ENCODE results near the gene NFIB.

The NFIB gene

GRCh38 chr9:14238518-14238917 lies 75.4 kb downstream of the NFIB start:
- no peak overlapping the region for H4K8ac ChIP-seq (ENCODE audit: low read depth, low read length)
- no peaks in the 10 kb centered on the region for H3K36me3 ChIP-seq (ENCODE audit: control insufficient read depth, insufficient read depth, low read length)
- H3K79me1 ChIP-seq (ENCODE audit: low read length) = peaks cover 1% of the 10 kb centered on the region
- no peak overlapping the region for H3K4ac ChIP-seq (ENCODE audit: low read depth, low read length)
- no peak overlapping the region for H2BK15ac ChIP-seq (replicated peaks; ENCODE audit: low read depth)
- no CpG with 5 or more reads among the region's 4 CpGs for WGBS (ENCODE audit: extremely low coverage, insufficient coverage, low lambda C conversion rate)
- peak overlapping the region; percentile 75 for H3K27ac ChIP-seq (ENCODE audit: low read depth, low read length)
- H3K4me3 ChIP-seq (ENCODE audit: low read length) = no peak overlapping the region
- H2BK5ac ChIP-seq (ENCODE audit: low read length) = peak overlapping the region; percentile 52
- peak overlapping the region; percentile 24 for H3K18ac ChIP-seq (ENCODE audit: low read length)
- H2AK5ac ChIP-seq (ENCODE audit: low read length) = no peak overlapping the region
- peak; percentile 95 for DNase-seq
- no peaks in the 10 kb centered on the region for H3K79me2 ChIP-seq (ENCODE audit: control insufficient read depth, insufficient read depth, low read length)
- no peak overlapping the region for H3K4me2 ChIP-seq (ENCODE audit: low read length)
- H3K23ac ChIP-seq (ENCODE audit: low read length) = no peak overlapping the region
- peak overlapping the region; percentile 63 for H3K56ac ChIP-seq (ENCODE audit: low read length)
- no peak overlapping the region for H3K9ac ChIP-seq (ENCODE audit: low read length)
- peaks cover 19% of the 10 kb centered on the region for H3K4me1 ChIP-seq (ENCODE audit: control insufficient read depth, low read depth, low read length)
- no peaks in the 10 kb centered on the region for H3K27me3 ChIP-seq (ENCODE audit: insufficient read depth, low read length, poor library complexity)
- H4K5ac ChIP-seq (ENCODE audit: low read length) = no peak overlapping the region
- no peak overlapping the region for H2BK120ac ChIP-seq (ENCODE audit: low read depth, low read length)

- H3K4me2 ChIP-seq (ENCODE audit: low read length) = no peak overlapping the region
- H3K4me3 ChIP-seq (ENCODE audit: low read length) = no peak overlapping the region
- no peak overlapping the region for H3K4ac ChIP-seq (ENCODE audit: low read depth, low read length)
- H2AK5ac ChIP-seq (ENCODE audit: low read length) = peak overlapping the region; percentile 4
- H3K18ac ChIP-seq (ENCODE audit: low read length) = peak overlapping the region; percentile 24
- H3K23ac ChIP-seq (ENCODE audit: low read length) = no peak overlapping the region
- H3K56ac ChIP-seq (ENCODE audit: low read length) = peak overlapping the region; percentile 63
- no peak overlapping the region for H4K8ac ChIP-seq (ENCODE audit: low read depth, low read length)
- peak overlapping the region; percentile 52 for H2BK5ac ChIP-seq (ENCODE audit: low read length)
- H3K27ac ChIP-seq (ENCODE audit: low read depth, low read length) = peak overlapping the region; percentile 75
- H3K79me2 ChIP-seq (ENCODE audit: control insufficient read depth, insufficient read depth, low read length) = no peaks in the 10 kb centered on the region
- peaks cover 1% of the 10 kb centered on the region for H3K79me1 ChIP-seq (ENCODE audit: low read length)
- no CpG with 5 or more reads among the region's 3 CpGs for WGBS (ENCODE audit: extremely low coverage, insufficient coverage, low lambda C conversion rate)
- no peak overlapping the region for H2BK120ac ChIP-seq (ENCODE audit: low read depth, low read length)
- H3K4me1 ChIP-seq (ENCODE audit: control insufficient read depth, low read depth, low read length) = peaks cover 19% of the 10 kb centered on the region
- no peaks in the 10 kb centered on the region for H3K36me3 ChIP-seq (ENCODE audit: control insufficient read depth, insufficient read depth, low read length)
- H2BK15ac ChIP-seq (replicated peaks; ENCODE audit: low read depth) = no peak overlapping the region
- H4K5ac ChIP-seq (ENCODE audit: low read length) = no peak overlapping the region
- peak; percentile 93 for DNase-seq
- peak overlapping the region; percentile 9 for H3K9ac ChIP-seq (ENCODE audit: low read length)
- no peaks in the 10 kb centered on the region for H3K27me3 ChIP-seq (ENCODE audit: insufficient read depth, low read length, poor library complexity)
Measured at GRCh38 chr9:14238079-14238478, 75.9 kb downstream of the NFIB start.

- Histone ChIP-seq H3K18ac (ENCODE audit: low read length) (no peak overlapping the region), H2BK5ac (ENCODE audit: low read length) (peak overlapping the region; percentile 76), H3K79me1 (ENCODE audit: low read length) (peaks cover 1% of the 10 kb centered on the region), H3K23ac (ENCODE audit: low read length) (no peak overlapping the region), H3K4me3 (ENCODE audit: low read length) (no peak overlapping the region), H3K4me1 (ENCODE audit: control insufficient read depth, low read depth, low read length) (peaks cover 19% of the 10 kb centered on the region), H3K4ac (ENCODE audit: low read depth, low read length) (no peak overlapping the region), H2BK120ac (ENCODE audit: low read depth, low read length) (peak overlapping the region; percentile 36), H3K27ac (ENCODE audit: low read depth, low read length) (no peak overlapping the region), H3K79me2 (ENCODE audit: control insufficient read depth, insufficient read depth, low read length) (no peaks in the 10 kb centered on the region), H4K8ac (ENCODE audit: low read depth, low read length) (no peak overlapping the region), H3K56ac (ENCODE audit: low read length) (peak overlapping the region; percentile 51), H4K5ac (ENCODE audit: low read length) (no peak overlapping the region), H3K9ac (ENCODE audit: low read length) (no peak overlapping the region), H3K4me2 (ENCODE audit: low read length) (no peak overlapping the region), H2AK5ac (ENCODE audit: low read length) (peak overlapping the region; percentile 70), H2BK15ac (replicated peaks; ENCODE audit: low read depth) (peak overlapping the region; percentile 0), H3K27me3 (ENCODE audit: insufficient read depth, low read length, poor library complexity) (no peaks in the 10 kb centered on the region), H3K36me3 (ENCODE audit: control insufficient read depth, insufficient read depth, low read length) (no peaks in the 10 kb centered on the region)
- no peak for DNase-seq
- no CpG with 5 or more reads among the region's 1 CpG for WGBS (ENCODE audit: extremely low coverage, insufficient coverage, low lambda C conversion rate)
Measured at GRCh38 chr9:14236591-14236990, 77.3 kb downstream of the NFIB start.

GRCh38 chr9:14232111-14232510 lies 81.8 kb downstream of the NFIB start:
- Histone ChIP-seq H3K4me3 (ENCODE audit: low read length) (no peak overlapping the region), H3K56ac (ENCODE audit: low read length) (no peak overlapping the region), H3K4me1 (ENCODE audit: control insufficient read depth, low read depth, low read length) (peaks cover 11% of the 10 kb centered on the region), H3K9ac (ENCODE audit: low read length) (no peak overlapping the region), H3K79me2 (ENCODE audit: control insufficient read depth, insufficient read depth, low read length) (no peaks in the 10 kb centered on the region), H4K8ac (ENCODE audit: low read depth, low read length) (no peak overlapping the region), H3K27ac (ENCODE audit: low read depth, low read length) (no peak overlapping the region), H2BK15ac (replicated peaks; ENCODE audit: low read depth) (no peak overlapping the region), H3K36me3 (ENCODE audit: control insufficient read depth, insufficient read depth, low read length) (no peaks in the 10 kb centered on the region), H2BK120ac (ENCODE audit: low read depth, low read length) (no peak overlapping the region), H3K18ac (ENCODE audit: low read length) (no peak overlapping the region), H3K23ac (ENCODE audit: low read length) (no peak overlapping the region), H2AK5ac (ENCODE audit: low read length) (no peak overlapping the region), H3K79me1 (ENCODE audit: low read length) (no peaks in the 10 kb centered on the region), H3K27me3 (ENCODE audit: insufficient read depth, low read length, poor library complexity) (no peaks in the 10 kb centered on the region), H4K5ac (ENCODE audit: low read length) (no peak overlapping the region), H3K4ac (ENCODE audit: low read depth, low read length) (no peak overlapping the region), H3K4me2 (ENCODE audit: low read length) (no peak overlapping the region), H2BK5ac (ENCODE audit: low read length) (no peak overlapping the region)
- DNase-seq = no peak
- WGBS (ENCODE audit: extremely low coverage, insufficient coverage, low lambda C conversion rate) = 100% methylated on average over 2 of the region's 8 CpGs

GRCh38 chr9:14231196-14231990 lies 82.5 kb downstream of the NFIB start:
- H3K79me1 ChIP-seq (ENCODE audit: low read length) = no peaks in the 10 kb centered on the region
- no peak overlapping the region for H2BK120ac ChIP-seq (ENCODE audit: low read depth, low read length)
- no peak overlapping the region for H3K27ac ChIP-seq (ENCODE audit: low read depth, low read length)
- H3K4ac ChIP-seq (ENCODE audit: low read depth, low read length) = no peak overlapping the region
- H4K5ac ChIP-seq (ENCODE audit: low read length) = no peak overlapping the region
- no peaks in the 10 kb centered on the region for H3K36me3 ChIP-seq (ENCODE audit: control insufficient read depth, insufficient read depth, low read length)
- no peak overlapping the region for H4K8ac ChIP-seq (ENCODE audit: low read depth, low read length)
- no peaks in the 10 kb centered on the region for H3K27me3 ChIP-seq (ENCODE audit: insufficient read depth, low read length, poor library complexity)
- no peak overlapping the region for H2BK5ac ChIP-seq (ENCODE audit: low read length)
- no peaks in the 10 kb centered on the region for H3K79me2 ChIP-seq (ENCODE audit: control insufficient read depth, insufficient read depth, low read length)
- no peak overlapping the region for H3K4me2 ChIP-seq (ENCODE audit: low read length)
- no peak overlapping the region for H3K9ac ChIP-seq (ENCODE audit: low read length)
- peak overlapping the region; percentile 14 for H3K18ac ChIP-seq (ENCODE audit: low read length)
- no peak overlapping the region for H2AK5ac ChIP-seq (ENCODE audit: low read length)
- peak overlapping the region; percentile 67 for H3K56ac ChIP-seq (ENCODE audit: low read length)
- H2BK15ac ChIP-seq (replicated peaks; ENCODE audit: low read depth) = no peak overlapping the region
- no peak overlapping the region for H3K23ac ChIP-seq (ENCODE audit: low read length)
- H3K4me1 ChIP-seq (ENCODE audit: control insufficient read depth, low read depth, low read length) = peaks cover 8% of the 10 kb centered on the region
- H3K4me3 ChIP-seq (ENCODE audit: low read length) = no peak overlapping the region
- no peak for DNase-seq
- no CpG with 5 or more reads among the region's 5 CpGs for WGBS (ENCODE audit: extremely low coverage, insufficient coverage, low lambda C conversion rate)

GRCh38 chr9:14228602-14229001 lies 85.3 kb downstream of the NFIB start:
- H3K79me2 ChIP-seq (ENCODE audit: control insufficient read depth, insufficient read depth, low read length) = no peaks in the 10 kb centered on the region
- H3K56ac ChIP-seq (ENCODE audit: low read length) = no peak overlapping the region
- H3K79me1 ChIP-seq (ENCODE audit: low read length) = no peaks in the 10 kb centered on the region
- no peak overlapping the region for H2BK120ac ChIP-seq (ENCODE audit: low read depth, low read length)
- no peak overlapping the region for H3K4me2 ChIP-seq (ENCODE audit: low read length)
- H3K27me3 ChIP-seq (ENCODE audit: insufficient read depth, low read length, poor library complexity) = no peaks in the 10 kb centered on the region
- H3K4me1 ChIP-seq (ENCODE audit: control insufficient read depth, low read depth, low read length) = peaks cover 2% of the 10 kb centered on the region
- H3K4ac ChIP-seq (ENCODE audit: low read depth, low read length) = no peak overlapping the region
- no peak overlapping the region for H2BK5ac ChIP-seq (ENCODE audit: low read length)
- no peak overlapping the region for H2BK15ac ChIP-seq (replicated peaks; ENCODE audit: low read depth)
- no peak overlapping the region for H4K8ac ChIP-seq (ENCODE audit: low read depth, low read length)
- H3K4me3 ChIP-seq (ENCODE audit: low read length) = no peak overlapping the region
- H3K9ac ChIP-seq (ENCODE audit: low read length) = no peak overlapping the region
- H2AK5ac ChIP-seq (ENCODE audit: low read length) = no peak overlapping the region
- no peak for DNase-seq
- no peak overlapping the region for H3K18ac ChIP-seq (ENCODE audit: low read length)
- WGBS (ENCODE audit: extremely low coverage, insufficient coverage, low lambda C conversion rate) = no CpG with 5 or more reads among the region's 1 CpG
- H4K5ac ChIP-seq (ENCODE audit: low read length) = no peak overlapping the region
- no peak overlapping the region for H3K27ac ChIP-seq (ENCODE audit: low read depth, low read length)
- no peaks in the 10 kb centered on the region for H3K36me3 ChIP-seq (ENCODE audit: control insufficient read depth, insufficient read depth, low read length)
- no peak overlapping the region for H3K23ac ChIP-seq (ENCODE audit: low read length)

Measured in mesendoderm (in vitro differentiated cells).